NCI-H1417 treated with DMSO at 0.1 percent for 48 hours (cell line): ENCODE data around the gene IQSEC3.
"Not testable (repeated sequence)": the region's sequence is repeated elsewhere in the genome, so short reads cannot be mapped to it uniquely, and the experiment has no call there.

Source experiments
- DNase-seq: peaks from one replicate; lab custom pipeline; 2025; lab: John Stamatoyannopoulos, UW

The IQSEC3 gene

GRCh38 chr12:111699-112493 lies 45.3 kb downstream of the IQSEC3 start:
- no peak for DNase-seq

DNA sequence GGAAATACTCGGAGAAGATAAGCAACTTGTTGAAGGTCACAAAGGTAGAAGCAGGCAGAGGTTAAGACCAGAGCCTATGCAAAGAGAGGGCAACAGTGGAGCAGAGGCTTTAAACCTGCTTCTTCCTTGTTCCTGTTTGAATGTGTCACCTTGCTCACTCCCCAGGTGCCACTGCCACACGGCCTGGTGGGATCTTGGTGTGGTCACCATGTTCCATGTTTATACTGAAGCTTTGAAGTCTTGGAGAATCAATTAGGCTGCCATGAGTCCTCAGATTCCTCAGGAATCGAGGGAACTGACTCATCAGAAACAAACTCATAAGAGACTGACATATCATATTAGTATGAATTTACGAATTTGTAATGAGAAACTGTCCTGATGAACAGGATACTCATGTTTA lies 46.8 kb downstream of the IQSEC3 start:
- no peak for DNase-seq

- DNase-seq, result no peak
Observed at GRCh38 chr12:114626-115211, 48.2 kb downstream of the IQSEC3 start.

GRCh38 chr12:115518-115917 lies 49.0 kb downstream of the IQSEC3 start:
- no peak for DNase-seq

DNA sequence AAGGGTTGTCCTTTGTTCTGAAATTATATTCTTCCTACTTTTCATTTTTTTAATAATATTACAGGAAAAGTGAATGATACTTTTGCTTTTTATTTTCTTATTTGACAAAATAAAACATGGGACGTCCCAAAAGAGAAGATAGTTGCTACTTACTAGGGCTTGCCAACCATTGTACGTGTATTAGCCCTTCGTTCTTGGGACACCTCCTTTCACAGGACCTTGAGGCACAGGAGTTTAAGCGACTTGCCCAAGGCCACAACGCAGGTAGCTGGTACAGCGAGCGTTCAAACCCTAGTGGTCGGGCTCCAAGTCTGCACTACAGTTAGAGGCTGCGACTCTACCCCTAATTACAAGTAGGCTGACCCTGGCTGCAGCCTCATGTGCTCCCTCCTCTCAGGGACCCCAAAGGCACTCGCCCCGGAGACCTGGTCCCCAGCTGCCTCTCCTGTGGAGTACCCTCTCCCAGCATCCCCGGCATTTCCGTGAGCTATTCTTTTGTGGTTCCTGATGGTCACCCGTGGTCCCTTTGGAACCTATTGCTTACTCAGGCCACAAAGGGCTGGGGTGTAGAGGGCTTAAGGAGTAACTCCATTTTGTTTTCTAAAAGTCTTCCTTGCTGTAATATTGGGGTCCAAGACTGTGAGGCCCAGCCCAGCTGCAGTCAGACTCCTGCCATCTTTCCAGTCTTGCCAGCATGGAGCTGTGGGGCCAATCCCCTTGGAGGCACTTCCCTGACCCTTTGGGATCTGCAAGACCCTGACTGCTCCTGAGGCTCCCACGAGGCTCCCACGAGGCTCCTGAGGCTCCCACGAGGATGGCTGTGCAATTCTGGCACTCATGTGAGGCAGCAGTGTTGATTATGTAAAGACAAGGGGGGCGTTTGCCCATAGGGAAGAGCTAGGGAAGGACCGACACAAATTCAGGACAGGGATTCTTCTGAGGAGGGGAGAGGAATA lies 49.7 kb downstream of the IQSEC3 start:
- no peak for DNase-seq

- no peak for DNase-seq
Observed at GRCh38 chr12:117311-117710, 50.7 kb downstream of the IQSEC3 start.

GRCh38 chr12:117816-118345 lies 51.3 kb downstream of the IQSEC3 start:
- no peak for DNase-seq

DNA sequence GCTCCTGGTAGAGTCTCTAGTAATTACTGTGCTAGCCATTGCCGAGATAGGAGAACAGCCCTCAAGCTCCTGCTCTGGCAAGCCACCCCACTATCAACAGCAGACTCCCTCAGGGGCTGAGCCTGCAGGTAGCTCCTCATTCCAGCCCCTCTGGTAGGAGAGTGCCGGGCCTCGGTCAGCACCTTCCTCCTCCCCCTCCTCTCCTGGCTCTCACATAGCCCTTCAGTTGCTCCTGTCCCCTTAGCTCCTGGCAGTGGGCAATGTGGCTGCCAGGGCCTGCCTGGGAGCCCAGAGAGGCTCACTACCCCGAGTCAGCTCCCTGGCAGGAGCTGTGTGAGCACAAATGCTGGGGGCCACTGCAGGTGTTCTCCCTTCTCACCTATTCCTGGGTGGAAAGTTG lies 52.0 kb downstream of the IQSEC3 start:
- DNase-seq, result no peak

GRCh38 chr12:120951-121350 lies 54.4 kb downstream of the IQSEC3 start:
- no peak for DNase-seq

GRCh38 chr12:121647-122046 lies 55.1 kb downstream of the IQSEC3 start:
- no peak for DNase-seq

DNA sequence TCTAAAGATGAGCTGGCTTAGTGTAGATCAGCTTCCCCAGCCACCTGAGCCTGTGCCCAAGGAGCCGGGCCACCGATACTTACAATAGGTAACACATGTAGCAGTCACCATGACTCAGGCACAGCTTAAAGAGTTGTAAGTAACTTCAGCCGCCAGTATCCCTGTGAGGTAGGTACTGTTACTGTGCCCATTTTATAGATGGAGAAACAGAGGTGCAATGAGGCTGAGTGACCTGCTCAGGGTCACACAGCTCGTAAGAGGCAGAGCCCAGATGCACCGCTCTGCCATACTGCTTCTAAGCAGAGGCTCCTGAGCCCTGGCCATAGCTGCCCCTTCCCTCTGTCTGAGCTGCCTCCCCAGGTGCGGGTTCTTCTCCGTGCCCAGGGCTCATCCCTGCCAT lies 58.5 kb downstream of the IQSEC3 start:
- DNase-seq, result no peak

- DNase-seq, result no peak
Observed at GRCh38 chr12:125566-125965, 59.0 kb downstream of the IQSEC3 start.

GRCh38 chr12:128079-128478 lies 61.5 kb downstream of the IQSEC3 start:
- no peak for DNase-seq

GRCh38 chr12:129001-129400 lies 62.4 kb downstream of the IQSEC3 start:
- DNase-seq, result no peak

- DNase-seq, result no peak
Observed at GRCh38 chr12:130519-130918, 64.0 kb downstream of the IQSEC3 start.

DNA sequence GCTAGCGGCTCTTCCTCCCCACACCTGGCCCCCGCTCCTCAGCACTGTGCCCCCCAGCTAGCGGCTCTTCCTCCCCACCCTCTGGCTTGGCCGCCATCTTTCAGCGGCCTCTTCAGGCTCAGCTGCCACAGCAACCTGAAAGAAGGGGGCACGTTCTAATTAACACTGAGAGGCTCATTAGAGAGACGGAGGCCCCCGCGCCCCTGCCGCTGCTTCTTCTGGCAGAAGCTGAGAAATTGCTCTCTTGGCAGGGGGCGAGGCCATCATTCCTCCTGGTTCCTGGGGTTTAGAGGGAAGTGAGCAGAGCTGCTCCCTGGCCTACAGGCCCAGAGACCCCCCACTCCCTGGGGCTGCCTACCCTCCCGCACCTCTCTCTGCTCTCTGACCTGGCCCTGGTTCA lies 64.4 kb downstream of the IQSEC3 start:
- no peak for DNase-seq

- no peak for DNase-seq
Observed at GRCh38 chr12:131732-132495, 65.3 kb downstream of the IQSEC3 start.

GRCh38 chr12:133616-134232 lies 67.2 kb downstream of the IQSEC3 start:
- not testable (repeated sequence) for DNase-seq

DNA sequence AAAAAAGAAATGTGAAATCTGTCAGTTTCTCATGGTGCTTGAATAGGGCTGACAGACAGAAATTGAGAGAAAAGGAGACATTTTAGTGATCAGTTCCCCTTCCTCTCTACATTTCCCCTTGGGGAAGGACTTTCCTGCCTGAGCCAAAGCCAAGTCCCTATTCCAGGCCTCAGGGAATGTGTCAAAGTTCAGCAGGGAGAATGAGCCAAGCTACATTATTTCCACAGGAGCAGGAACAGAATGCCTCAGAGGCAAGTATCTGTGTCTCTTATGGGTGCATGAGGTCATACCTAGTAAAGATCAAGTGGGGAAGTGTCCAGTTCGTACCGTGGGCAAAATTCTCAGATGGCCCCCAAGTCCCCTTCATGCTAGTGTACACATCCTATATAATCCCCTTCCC lies 68.6 kb downstream of the IQSEC3 start:
- no peak for DNase-seq

DNA sequence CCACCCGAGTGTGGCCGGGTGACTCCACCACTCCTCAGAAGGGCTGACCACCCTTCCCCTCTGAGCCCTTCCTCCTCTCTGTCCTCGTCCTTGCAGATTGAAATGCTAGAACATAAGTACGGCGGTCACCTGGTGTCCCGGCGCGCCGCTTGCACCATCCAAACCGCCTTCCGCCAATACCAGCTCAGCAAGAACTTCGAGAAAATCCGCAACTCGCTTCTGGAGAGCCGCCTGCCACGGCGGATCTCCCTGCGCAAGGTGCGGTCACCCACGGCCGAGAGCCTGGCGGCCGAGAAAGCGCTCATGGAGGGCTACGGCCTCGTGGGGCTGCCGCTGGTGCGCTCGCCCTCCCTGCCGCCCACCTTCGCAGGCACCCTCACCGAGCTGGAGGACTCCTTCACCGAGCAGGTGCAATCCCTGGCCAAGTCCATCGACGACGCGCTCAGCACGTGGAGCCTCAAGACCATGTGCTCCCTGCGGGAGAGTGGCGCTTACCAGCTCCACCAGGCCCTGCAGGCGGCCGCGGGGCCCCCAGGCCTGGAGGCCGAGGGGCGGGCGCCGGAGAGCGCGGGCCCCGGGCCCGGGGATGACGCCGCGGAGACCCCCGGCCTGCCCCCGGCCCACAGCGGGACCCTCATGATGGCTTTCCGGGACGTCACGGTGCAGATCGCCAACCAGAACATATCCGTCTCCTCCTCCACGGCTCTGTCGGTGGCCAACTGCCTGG lies 71.8 kb downstream of the IQSEC3 start:
- no peak for DNase-seq
